ENCODE results near the gene MN1.

Gene MN1

GRCh38 chr22:27740202-27740748, 61.3 kb downstream of the MN1 start:
- DNase-seq (ENCODE audit: low read depth in 2 of 2), result no peak

GRCh38 chr22:27737521-27737920, 64.0 kb downstream of the MN1 start:
- DNase-seq (ENCODE audit: low read depth in 2 of 2), result no peak

GRCh38 chr22:27734066-27734465, 67.5 kb downstream of the MN1 start:
- DNase-seq (ENCODE audit: low read depth in 2 of 2), result no peak

GRCh38 chr22:27732841-27733240, 68.7 kb downstream of the MN1 start:
- DNase-seq (ENCODE audit: low read depth in 2 of 2), result no peak

- no peak for DNase-seq (ENCODE audit: low read depth in 2 of 2)
These were observed 69.2 kb downstream of the MN1 start for GRCh38 chr22:27732391-27732790.

- no peak for DNase-seq (ENCODE audit: low read depth in 2 of 2)
These were observed 69.9 kb downstream of the MN1 start for GRCh38 chr22:27731621-27732020.

- no peak for DNase-seq (ENCODE audit: low read depth in 2 of 2)
These were observed 70.7 kb downstream of the MN1 start for GRCh38 chr22:27730641-27731433.

- DNase-seq (ENCODE audit: low read depth in 2 of 2), result no peak
These were observed 72.3 kb downstream of the MN1 start for GRCh38 chr22:27729246-27729645.

- no peak for DNase-seq (ENCODE audit: low read depth in 2 of 2)
These were observed 73.7 kb downstream of the MN1 start for GRCh38 chr22:27727673-27728451.

GRCh38 chr22:27726686-27727449, 74.7 kb downstream of the MN1 start:
- peak; percentile 62 to 69 for DNase-seq (ENCODE audit: low read depth in 2 of 2)

GRCh38 chr22:27726331-27726685, 75.2 kb downstream of the MN1 start:
- DNase-seq (ENCODE audit: low read depth in 2 of 2), result no peak

GRCh38 chr22:27725661-27726060, 75.9 kb downstream of the MN1 start:
- DNase-seq (ENCODE audit: low read depth in 2 of 2), result no peak

GRCh38 chr22:27724709-27725108, 76.8 kb downstream of the MN1 start:
- DNase-seq (ENCODE audit: low read depth in 2 of 2), result peak in 1 of 2 experiments; percentile 14

- no peak for DNase-seq (ENCODE audit: low read depth in 2 of 2)
These were observed 77.4 kb downstream of the MN1 start for GRCh38 chr22:27724157-27724556.

- DNase-seq (ENCODE audit: low read depth in 2 of 2), result no peak
These were observed 77.8 kb downstream of the MN1 start for GRCh38 chr22:27723708-27724107.

GRCh38 chr22:27723158-27723557, 78.4 kb downstream of the MN1 start:
- no peak for DNase-seq (ENCODE audit: low read depth in 2 of 2)

GRCh38 chr22:27720860-27721259, 80.7 kb downstream of the MN1 start:
- DNase-seq (ENCODE audit: low read depth in 2 of 2), result no peak

GRCh38 chr22:27719535-27720227, 81.9 kb downstream of the MN1 start:
- no peak for DNase-seq (ENCODE audit: low read depth in 2 of 2)

GRCh38 chr22:27719036-27719347, 82.6 kb downstream of the MN1 start:
- DNase-seq (ENCODE audit: low read depth in 2 of 2), result no peak

- peak; percentile 57 to 66 for DNase-seq (ENCODE audit: low read depth in 2 of 2)
These were observed 83.1 kb downstream of the MN1 start for GRCh38 chr22:27718186-27719035.

GRCh38 chr22:27717094-27717493, 84.5 kb downstream of the MN1 start:
- no peak for DNase-seq (ENCODE audit: low read depth in 2 of 2)
